ENCODE results near the gene KCNQ5.

DNA sequence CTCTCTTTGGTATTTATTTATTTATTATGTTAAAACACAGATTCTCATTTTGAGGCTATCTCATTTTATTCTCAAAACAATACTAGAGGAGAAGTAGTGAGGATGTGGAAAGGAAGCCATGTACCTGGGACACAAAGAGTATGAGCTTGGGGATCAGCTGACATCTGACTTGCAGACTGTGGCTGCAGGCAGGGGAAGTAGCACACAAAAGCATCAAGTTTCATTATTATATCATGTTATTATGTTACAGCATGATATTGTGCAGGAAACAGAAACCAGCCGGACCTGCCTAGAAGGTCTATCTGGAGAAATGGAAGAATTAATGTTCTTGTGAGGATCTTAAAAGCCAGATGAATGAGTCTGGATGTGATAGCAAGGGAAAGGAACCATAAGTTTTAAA, 355.2 kb downstream of the KCNQ5 start:
- TF ChIP-seq, protein P1, sequence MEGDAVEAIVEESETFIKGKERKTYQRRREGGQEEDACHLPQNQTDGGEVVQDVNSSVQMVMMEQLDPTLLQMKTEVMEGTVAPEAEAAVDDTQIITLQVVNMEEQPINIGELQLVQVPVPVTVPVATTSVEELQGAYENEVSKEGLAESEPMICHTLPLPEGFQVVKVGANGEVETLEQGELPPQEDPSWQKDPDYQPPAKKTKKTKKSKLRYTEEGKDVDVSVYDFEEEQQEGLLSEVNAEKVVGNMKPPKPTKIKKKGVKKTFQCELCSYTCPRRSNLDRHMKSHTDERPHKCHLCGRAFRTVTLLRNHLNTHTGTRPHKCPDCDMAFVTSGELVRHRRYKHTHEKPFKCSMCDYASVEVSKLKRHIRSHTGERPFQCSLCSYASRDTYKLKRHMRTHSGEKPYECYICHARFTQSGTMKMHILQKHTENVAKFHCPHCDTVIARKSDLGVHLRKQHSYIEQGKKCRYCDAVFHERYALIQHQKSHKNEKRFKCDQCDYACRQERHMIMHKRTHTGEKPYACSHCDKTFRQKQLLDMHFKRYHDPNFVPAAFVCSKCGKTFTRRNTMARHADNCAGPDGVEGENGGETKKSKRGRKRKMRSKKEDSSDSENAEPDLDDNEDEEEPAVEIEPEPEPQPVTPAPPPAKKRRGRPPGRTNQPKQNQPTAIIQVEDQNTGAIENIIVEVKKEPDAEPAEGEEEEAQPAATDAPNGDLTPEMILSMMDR (IDR thresholded peaks at IDR 0.05): no peak
- TF ChIP-seq EP300 (IDR thresholded peaks at IDR 0.05; ENCODE audit: low read depth): no peak

All from transverse colon (tissue), 3 donors.